Astrocyte of the cerebellum (primary cell): ENCODE measurements around the gene SEPTIN10.

Experiments used
- DNase-seq: peaks from one replicate; pipeline ENCODE4 v3.0.0-alpha.2; 2011; ENCODE audit warnings: low read depth
- H3K4me3 ChIP-seq: 2 replicates; pipeline ENCODE4 v1.5.1; 2011; ENCODE audit warnings: mild to moderate bottlenecking, low read depth, low read length, moderate library complexity
- CTCF ChIP-seq: IDR thresholded peaks from 2 replicates; pipeline ENCODE4 v1.5.1; 2012; ENCODE audit warnings: low read length, low read depth, moderate library complexity, mild to moderate bottlenecking; ENCODE audit errors: missing control alignments
- in situ Hi-C: cut with HindIII; loops from 2 replicates; pipeline ENCODE4 v1.10.0; 2017; ENCODE audit warnings: low sequenced_read_pairs

SEPTIN10 gene

DNA sequence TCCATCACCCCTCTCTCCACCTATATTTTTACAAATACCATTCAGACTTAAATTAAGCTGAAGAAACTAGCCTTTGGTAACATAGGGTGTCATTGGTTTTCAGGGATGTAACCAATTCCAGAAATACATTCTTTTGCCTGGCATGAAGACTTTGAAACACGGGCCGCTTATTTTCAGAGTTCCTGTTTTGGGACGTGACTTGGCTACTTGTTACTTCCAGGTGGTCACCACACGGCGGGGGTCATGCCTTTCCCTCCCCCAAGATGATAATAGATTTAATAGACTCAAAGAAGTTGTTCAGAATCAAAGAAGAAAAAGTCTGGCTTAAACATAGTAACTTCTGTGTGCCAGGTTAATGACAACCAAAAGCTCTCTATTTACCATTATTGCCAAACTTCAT is 110.6 kb downstream of the SEPTIN10 start:
- TF ChIP-seq CTCF = no peak
- no peak for DNase-seq
- in situ Hi-C loops = no loop called here
- H3K4me3 ChIP-seq = no peak overlapping the region

GRCh38 chr2:109501461-109501860 is 112.3 kb downstream of the SEPTIN10 start:
- in situ Hi-C loops = no loop called here
- DNase-seq = no peak
- TF ChIP-seq CTCF = no peak
- H3K4me3 ChIP-seq = no peak overlapping the region

DNA sequence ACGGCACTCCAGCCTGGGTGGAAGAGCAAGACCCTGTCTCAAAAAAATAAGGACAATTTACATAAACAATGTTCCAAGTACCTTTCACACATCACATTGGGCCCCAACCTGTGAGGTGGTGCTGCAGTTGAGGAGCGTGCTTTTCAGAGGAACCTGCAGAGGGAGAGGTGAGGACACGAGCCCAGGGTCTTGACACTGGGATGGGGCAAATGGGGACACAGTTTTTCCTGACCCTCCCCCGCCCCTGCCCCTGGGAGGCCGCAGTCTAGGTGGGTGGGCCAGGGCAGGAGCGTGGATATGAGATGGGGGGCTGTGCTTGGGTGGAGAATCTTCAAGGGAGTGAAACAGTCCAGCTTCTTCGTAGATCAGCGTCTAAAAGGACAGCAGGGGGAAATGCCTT is 112.9 kb downstream of the SEPTIN10 start:
- H3K4me3 ChIP-seq = no peak overlapping the region
- in situ Hi-C loops = no loop called here
- no peak for DNase-seq
- TF ChIP-seq CTCF = no peak

GRCh38 chr2:109499566-109499965 is 114.2 kb downstream of the SEPTIN10 start:
- no peak for DNase-seq
- TF ChIP-seq CTCF = no peak
- in situ Hi-C loops = no loop called here
- H3K4me3 ChIP-seq = no peak overlapping the region

- H3K4me3 ChIP-seq = no peak overlapping the region
- no peak for DNase-seq
- in situ Hi-C loops = no loop called here
- no peak for TF ChIP-seq CTCF
Observed at GRCh38 chr2:109498906-109499305, 114.9 kb downstream of the SEPTIN10 start.

DNA sequence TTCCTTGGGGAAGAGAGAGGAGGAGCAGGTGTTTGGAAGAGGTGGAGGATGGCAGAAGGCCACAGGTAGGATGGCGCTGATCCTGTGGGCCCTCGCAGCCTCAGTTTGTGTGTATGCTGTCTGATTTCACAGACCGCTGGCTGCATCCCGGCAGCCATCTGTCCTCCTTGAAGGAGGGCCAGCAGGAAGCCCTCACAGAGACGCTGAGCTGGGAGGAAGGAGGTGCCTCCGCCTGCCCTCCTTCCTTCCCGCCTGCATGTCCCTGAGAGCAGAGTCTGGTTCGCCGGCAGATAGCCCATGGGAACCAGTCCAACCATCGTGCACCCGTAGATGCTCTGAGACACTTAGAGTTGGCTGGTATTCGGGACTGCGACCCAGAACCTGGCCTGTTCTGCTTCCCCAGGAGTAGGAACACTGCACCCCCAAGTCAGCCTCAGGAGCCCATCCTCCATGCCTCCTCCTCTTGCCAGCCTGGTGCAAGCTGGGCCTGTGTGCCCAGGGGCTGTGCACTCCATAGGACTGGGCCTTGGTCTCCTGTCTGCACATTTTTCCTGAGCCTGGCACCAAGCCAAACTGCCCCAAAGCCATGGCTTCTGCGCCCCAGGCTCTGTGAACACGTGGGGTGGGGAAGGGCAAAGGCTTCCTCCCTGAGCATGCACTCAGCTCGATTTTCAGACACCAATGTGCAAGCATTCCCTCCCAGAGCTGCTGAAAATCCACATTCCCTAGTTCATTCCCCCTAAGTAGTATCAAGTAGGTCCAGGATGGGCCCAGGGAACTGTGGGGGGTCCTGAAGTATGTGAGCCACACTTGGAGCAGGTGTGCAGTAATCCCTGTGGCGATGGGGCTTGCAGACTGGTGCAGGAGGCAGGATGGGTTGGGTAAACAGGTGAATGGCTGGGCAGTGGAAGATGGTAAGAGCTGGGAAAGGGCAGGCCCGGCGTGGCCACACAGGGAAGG is 115.6 kb downstream of the SEPTIN10 start:
- H3K4me3 ChIP-seq = no peak overlapping the region
- no peak for TF ChIP-seq CTCF
- DNase-seq = no peak
- in situ Hi-C loops = no loop called here
